ENCODE data around the gene STIM2.
"Not testable (repeated sequence)": the region's sequence is repeated elsewhere in the genome, so short reads cannot be mapped to it uniquely, and the experiment has no call there.

STIM2 gene

GRCh38 chr4:26958925-26959653 lies 98.4 kb downstream of the STIM2 start:
- DNase-seq: no peak

- no peak for DNase-seq
Observed at GRCh38 chr4:26959654-26960047, 99.0 kb downstream of the STIM2 start.

GRCh38 chr4:26962720-26963119 lies 102.1 kb downstream of the STIM2 start:
- DNase-seq: no peak

- DNase-seq: no peak
Observed at GRCh38 chr4:26964512-26964911, 103.9 kb downstream of the STIM2 start.

GRCh38 chr4:26964994-26965393 lies 104.4 kb downstream of the STIM2 start:
- DNase-seq: no peak

GRCh38 chr4:26975464-26976181 lies 115.0 kb downstream of the STIM2 start:
- not testable (repeated sequence) for DNase-seq

GRCh38 chr4:26978387-26979053 lies 117.9 kb downstream of the STIM2 start:
- no peak for DNase-seq

- no peak for DNase-seq
Observed at GRCh38 chr4:26984896-26985295, 124.3 kb downstream of the STIM2 start.

GRCh38 chr4:26985873-26986272 lies 125.2 kb downstream of the STIM2 start:
- no peak for DNase-seq

GRCh38 chr4:26987191-26987590 lies 126.5 kb downstream of the STIM2 start:
- no peak for DNase-seq

GRCh38 chr4:26991057-26991456 lies 130.4 kb downstream of the STIM2 start:
- no peak for DNase-seq

- no peak for DNase-seq
Observed at GRCh38 chr4:26992657-26993361, 132.2 kb downstream of the STIM2 start.

- no peak for DNase-seq
Observed at GRCh38 chr4:26993539-26993938, 132.9 kb downstream of the STIM2 start.

GRCh38 chr4:26993967-26994366 lies 133.3 kb downstream of the STIM2 start:
- no peak for DNase-seq

GRCh38 chr4:26995316-26995715 lies 134.7 kb downstream of the STIM2 start:
- DNase-seq: no peak

GRCh38 chr4:26996745-26997144 lies 136.1 kb downstream of the STIM2 start:
- no peak for DNase-seq

GRCh38 chr4:26999689-27000088 lies 139.0 kb downstream of the STIM2 start:
- DNase-seq: no peak

- DNase-seq: no peak
Observed at GRCh38 chr4:27000122-27000521, 139.5 kb downstream of the STIM2 start.

- DNase-seq: no peak
Observed at GRCh38 chr4:27000820-27001219, 140.2 kb downstream of the STIM2 start.

- DNase-seq: no peak
Observed at GRCh38 chr4:27001398-27002164, 140.9 kb downstream of the STIM2 start.

- no peak for DNase-seq
Observed at GRCh38 chr4:27003642-27004113, 143.0 kb downstream of the STIM2 start.

- no peak for DNase-seq
Observed at GRCh38 chr4:27005501-27005900, 144.9 kb downstream of the STIM2 start.
